Choroid plexus epithelial cell (primary cell): ENCODE data around the gene ECM2.

ENCODE experiments used
- DNase-seq: peaks from one replicate; pipeline ENCODE4 v3.0.0-alpha.2; 2010; ENCODE audit warnings: low read depth
- H3K4me3 ChIP-seq: 2 replicates; pipeline ENCODE4 v1.5.1; 2011; ENCODE audit warnings: low read depth, mild to moderate bottlenecking, control low read depth, low read length, moderate library complexity
- CTCF ChIP-seq: conservative IDR thresholded peaks from 2 replicates; pipeline ENCODE4 v1.5.1; 2011; ENCODE audit warnings: low read depth, mild to moderate bottlenecking, control low read depth, inconsistent platforms, low read length, moderate library complexity

ECM2 gene

GRCh38 chr9:92457576-92457975 is 78.2 kb downstream of the ECM2 start:
- DNase-seq: no peak
- no peak for TF ChIP-seq CTCF
- no peak overlapping the region for H3K4me3 ChIP-seq

DNA sequence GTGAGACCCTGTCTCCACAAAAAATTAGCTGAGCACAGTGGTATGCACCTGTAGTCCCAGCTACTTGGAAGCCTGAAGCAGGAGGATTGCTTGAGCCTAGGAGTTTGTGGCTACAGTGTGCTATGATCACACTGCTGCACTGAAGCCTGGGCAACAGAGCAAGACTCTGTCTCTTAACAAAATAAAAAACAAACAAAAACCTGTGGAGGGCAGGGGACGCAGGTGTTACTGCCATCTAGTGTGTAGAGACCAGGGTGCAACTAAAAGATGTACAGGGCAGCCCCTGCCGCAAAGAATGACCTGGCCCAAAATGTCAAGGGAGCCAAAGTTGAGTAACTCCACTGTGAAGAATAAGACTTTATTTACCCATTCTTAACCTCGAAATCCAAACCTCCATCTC is 80.6 kb downstream of the ECM2 start:
- H3K4me3 ChIP-seq: no peak overlapping the region
- DNase-seq: no peak
- peak; percentile 42 for TF ChIP-seq CTCF

GRCh38 chr9:92446536-92446935 is 89.3 kb downstream of the ECM2 start:
- no peak for DNase-seq
- H3K4me3 ChIP-seq: no peak overlapping the region
- TF ChIP-seq CTCF: no peak
